Endothelial cell of umbilical vein (primary cell): ENCODE measurements around the gene USB1. TPM values are rescaled to one million over a fixed set of nuclear protein-coding genes. Genes with fewer than 3 reads are reported as not detected.

Experiments used
- BruUV-seq: library from RNA; stranded (reverse); fragments of 400-500 nt; replicated peaks from 2 replicates; lab custom pipeline; 2021; lab: Mats Ljungman, UMichigan
- CTCF ChIA-PET: fragments of 300-600, 350-600 bp; sonication (Branson Sonifier 250); formaldehyde crosslinking; loops from one replicate; lab custom pipeline; 2021; ENCODE audit warnings: antibody characterized with exemption, inconsistent platforms; lab: Charles Lee
- POLR2A ChIA-PET: fragments of 300-600, 350-600 bp; sonication (Branson Sonifier 250); formaldehyde crosslinking; loops from one replicate; lab custom pipeline; 2021; ENCODE audit warnings: antibody characterized with exemption, inconsistent platforms; lab: Charles Lee
- DNase-seq: peaks from one replicate; pipeline ENCODE4 v3.0.0-alpha.2; 2011; ENCODE audit warnings: low read depth, low spot score
- FAIRE-seq: peaks from 2 replicates; lab custom pipeline; 2011; peaks lifted over from hg19 to GRCh38; lab: Jason Lieb, UNC
- H2AFZ ChIP-seq: 2 replicates; pipeline ENCODE4 v1.6.0; 2012; ENCODE audit warnings: low read depth, low read length, control low read depth, inconsistent platforms
- H3K27ac ChIP-seq: 2 replicates; pipeline ENCODE4 v1.5.1; 2011; ENCODE audit warnings: low read depth, mild to moderate bottlenecking, control low read depth, low read length, moderate library complexity; ENCODE audit not compliant: insufficient read depth
- H3K27me3 ChIP-seq, 2 experiments: 2 replicates each; pipeline versions ENCODE4 v1.6.0 to v1.6.1; 2011; ENCODE audit warnings: low read length in 2 of 2, mixed read lengths in 1 of 2; ENCODE audit not compliant: control insufficient read depth in 2 of 2, insufficient read depth in 2 of 2
- H3K36me3 ChIP-seq, 2 experiments: 2 replicates in 1 of 2; 3 replicates in 1 of 2; pipeline ENCODE4 v1.5.1; 2011; ENCODE audit warnings: low read length in 2 of 2, mild to moderate bottlenecking in 1 of 2, moderate library complexity in 1 of 2; ENCODE audit not compliant: control insufficient read depth in 2 of 2, insufficient read depth in 2 of 2; ENCODE audit errors: extremely low read depth in 1 of 2
- H3K4me1 ChIP-seq: 3 replicates; pipeline ENCODE4 v1.5.1; 2011; ENCODE audit warnings: mild to moderate bottlenecking, low read length; ENCODE audit not compliant: control insufficient read depth, insufficient read depth; ENCODE audit errors: extremely low read depth
- H3K4me2 ChIP-seq: 2 replicates; pipeline ENCODE4 v1.6.1; 2011; ENCODE audit warnings: low read length, control low read depth, mixed read lengths; ENCODE audit not compliant: insufficient read depth
- H3K4me3 ChIP-seq, 3 experiments: fragments of 200-600 bp in 1 of 3; sonication (generic), shearing (Covaris generic) in 1 of 3; replicated peaks in 1 of 3; 2 replicates each; pipeline ENCODE4 v1.5.1; 2011 to 2016; ENCODE audit warnings: control low read depth in 3 of 3, low read length in 3 of 3, mild to moderate bottlenecking in 2 of 3, inconsistent platforms in 1 of 3, low read depth in 1 of 3, moderate library complexity in 1 of 3; ENCODE audit not compliant: insufficient read depth in 1 of 3
- H3K79me2 ChIP-seq: 2 replicates; pipeline ENCODE4 v1.6.0; 2012; ENCODE audit warnings: low read length, inconsistent platforms; ENCODE audit not compliant: control insufficient read depth, insufficient read depth
- H3K9ac ChIP-seq: replicated peaks from 2 replicates; pipeline ENCODE3; 2011; ENCODE audit warnings: low read length, control low read depth; ENCODE audit not compliant: insufficient read depth; ENCODE audit errors: extremely low read depth
- H3K9me1 ChIP-seq: replicated peaks from 3 replicates; pipeline ENCODE4 v1.6.0; 2011; ENCODE audit warnings: mild to moderate bottlenecking, low read length; ENCODE audit not compliant: control insufficient read depth, insufficient read depth; ENCODE audit errors: extremely low read depth
- H3K9me3 ChIP-seq: replicated peaks from 2 replicates; pipeline ENCODE4 v1.5.1; 2012; ENCODE audit warnings: low read length, inconsistent platforms; ENCODE audit not compliant: control insufficient read depth, insufficient read depth
- H4K20me1 ChIP-seq: replicated peaks from 2 replicates; pipeline ENCODE3; 2011; ENCODE audit warnings: mild to moderate bottlenecking, low read length; ENCODE audit not compliant: control insufficient read depth, insufficient read depth; ENCODE audit errors: extremely low read depth
- CTCF ChIP-seq, 2 donors: IDR thresholded peaks; 1 replicate in 1 of 2; 2 replicates in 1 of 2; pipeline ENCODE4 v1.5.1; 2011; ENCODE audit warnings: low read length in 2 of 2, mild to moderate bottlenecking in 2 of 2, moderate library complexity in 2 of 2, control low read depth in 1 of 2, inconsistent platforms in 1 of 2, low read depth in 1 of 2; ENCODE audit not compliant: insufficient read depth in 1 of 2; ENCODE audit errors: extremely low read depth in 1 of 2
- EZH2 ChIP-seq: IDR thresholded peaks from 2 replicates; pipeline ENCODE4 v1.6.1; 2012; ENCODE audit warnings: borderline replicate concordance, low read depth, mild to moderate bottlenecking, moderate library complexity, low read length, inconsistent platforms; ENCODE audit not compliant: severe bottlenecking
- FOS ChIP-seq: IDR thresholded peaks from 2 replicates; pipeline ENCODE4 v1.6.1; 2011; ENCODE audit warnings: mild to moderate bottlenecking, low read length, moderate library complexity, borderline replicate concordance; ENCODE audit not compliant: insufficient read depth
- GATA2 ChIP-seq: IDR thresholded peaks from 2 replicates; pipeline ENCODE4 v1.7.0; 2011; ENCODE audit warnings: low read depth, mild to moderate bottlenecking, moderate library complexity, mixed read lengths, low read length; ENCODE audit not compliant: insufficient read length, insufficient read depth
- JUN ChIP-seq: IDR thresholded peaks from 2 replicates; pipeline ENCODE4 v1.6.1; 2011; ENCODE audit warnings: borderline replicate concordance, low read depth; ENCODE audit not compliant: insufficient read length, insufficient read depth
- MAX ChIP-seq: IDR thresholded peaks from 2 replicates; pipeline ENCODE4 v1.6.1; 2011; ENCODE audit not compliant: insufficient read depth, insufficient read length
- MYC ChIP-seq: IDR thresholded peaks from one replicate; pipeline ENCODE4 v1.6.1; 2011; ENCODE audit warnings: mild to moderate bottlenecking, low read depth, low read length
- POLR2A ChIP-seq: IDR thresholded peaks from 2 replicates; pipeline ENCODE4 v1.6.1; 2012; ENCODE audit warnings: low read depth, mild to moderate bottlenecking, control low read depth, low read length
- POLR2AphosphoS5 ChIP-seq: IDR thresholded peaks from 2 replicates; pipeline ENCODE4 v1.6.1; 2012; ENCODE audit warnings: low read depth, mild to moderate bottlenecking, control low read depth, low read length, moderate library complexity; ENCODE audit not compliant: insufficient read depth
- dilution Hi-C: fragments of 300-500 bp; cut with MboI; formaldehyde crosslinking; loops from one replicate; pipeline ENCODE4 v1.15.0; 2019; ENCODE audit warnings: low sequenced_read_pairs; ENCODE audit not compliant: extremely low pct_ligation_motif_present
- intact Hi-C: fragments of 100-400 bp; cut with micrococcal nuclease; formaldehyde crosslinking; loops from one replicate; pipeline ENCODE4 v1.10.0; 2022
- polyA plus RNA-seq, 4 experiments: library from polyadenylated mRNA; depleted of rRNA in 3 of 4; stranded (reverse) in 3 of 4; unstranded in 1 of 4; fragments of >200 nt; gene quantifications; 2 replicates each; pipeline versions ENCODE4 v1.2.1 to v1.2.3, GENCODE V29; 2011 to 2012; ENCODE audit warnings: missing spikeins in 1 of 4
- total RNA-seq: library from RNA; stranded (reverse); gene quantifications from 2 replicates; pipeline ENCODE4 v1.2.3, GENCODE V29; 2021

Gene USB1
- total and polyA plus RNA-seq, 2 donors (not counting 3 experiments of a cell fraction or from before 2014, with no cell fraction given) = 64.6 to 83.8 TPM

- dilution Hi-C loops = no loop called here
- H3K9ac ChIP-seq = no peak overlapping the region
- H3K4me1 ChIP-seq = peaks cover 6% of the 10 kb centered on the region
- no peak overlapping the region for H3K4me2 ChIP-seq
- no peak for FAIRE-seq
- H3K27me3 ChIP-seq = no peaks in the 10 kb centered on the region
- H3K27ac ChIP-seq = no peak overlapping the region
- no peaks in the 10 kb centered on the region for H3K9me3 ChIP-seq
- intact Hi-C loops = no loop called here
- POLR2A ChIA-PET = no interaction called here
- no peak for DNase-seq
- no peak overlapping the region for H2AFZ ChIP-seq
- CTCF ChIA-PET = no interaction called here
- peaks cover 0 to 16% of the 10 kb centered on the region in 2 experiments for H3K36me3 ChIP-seq
- no peak for TF ChIP-seq MAX
- no peak for TF ChIP-seq CTCF (IDR thresholded peaks at IDR 0.05; ENCODE audit: extremely low read depth in 1 of 2, insufficient read depth in 1 of 2, low read depth in 1 of 2, low read length in 2 of 2)
- no peak for TF ChIP-seq FOS
- no peak for TF ChIP-seq EZH2
- TF ChIP-seq POLR2AphosphoS5 = no peak
- no peak for TF ChIP-seq MYC
- TF ChIP-seq POLR2A = no peak
- no peak for TF ChIP-seq GATA2
- no peak for TF ChIP-seq JUN
- no peaks in the 10 kb centered on the region for H3K9me1 ChIP-seq
- H3K4me3 ChIP-seq = no peak overlapping the region
- BruUV-seq = no TSS peak
- H4K20me1 ChIP-seq = no peaks in the 10 kb centered on the region
- H3K79me2 ChIP-seq = no peaks in the 10 kb centered on the region
Measured at GRCh38 chr16:57993438-57993837, 7.8 kb upstream of the USB1 start.
